HPDE6-E6E7 (cell line): ENCODE data around the gene CSTF3.

ENCODE experiments used
- DNase-seq: peaks from one replicate; pipeline ENCODE4 v3.0.0; 2011; ENCODE audit warnings: missing footprints; ENCODE audit errors: extremely low spot score

Gene CSTF3

GRCh38 chr11:33043221-33043830 is 118.0 kb downstream of the CSTF3 start:
- DNase-seq = no peak

- DNase-seq = no peak
These were observed 120.3 kb downstream of the CSTF3 start for GRCh38 chr11:33040862-33041453.

- no peak for DNase-seq
These were observed 121.0 kb downstream of the CSTF3 start for GRCh38 chr11:33040033-33040861.

- peak; percentile 83 for DNase-seq
These were observed 121.8 kb downstream of the CSTF3 start, which contains the start of gene TCP11L1 for GRCh38 chr11:33039274-33040032. Gene TCP11L1 (plus strand): TSS chr11:33039572. CDS start chr11:33043774, 4,202 bp downstream.

- DNase-seq = no peak
These were observed 126.3 kb downstream of the CSTF3 start for GRCh38 chr11:33035011-33035410.
